ENCODE measurements around the gene OPCML.

Gene OPCML

DNA sequence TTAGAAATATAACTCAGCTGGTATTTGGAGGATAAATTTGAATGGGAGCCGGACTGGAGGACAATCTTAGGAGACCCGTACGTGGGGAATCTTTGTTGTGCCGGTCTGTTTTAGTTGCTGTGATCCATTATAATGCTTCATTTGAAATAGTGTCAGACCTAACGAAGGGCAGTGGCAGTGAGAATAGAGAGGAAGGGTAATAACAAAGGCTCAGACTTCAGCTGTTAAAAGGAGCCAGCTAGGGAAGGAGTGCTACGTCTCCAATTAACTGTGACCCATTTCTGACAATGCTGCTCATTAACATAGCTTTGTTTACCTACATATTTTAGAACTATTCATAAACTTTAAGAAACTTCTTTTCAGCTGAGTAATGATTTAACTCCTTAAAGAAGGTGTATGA, 246.9 kb downstream of the OPCML start:
- TF ChIP-seq, protein P1, sequence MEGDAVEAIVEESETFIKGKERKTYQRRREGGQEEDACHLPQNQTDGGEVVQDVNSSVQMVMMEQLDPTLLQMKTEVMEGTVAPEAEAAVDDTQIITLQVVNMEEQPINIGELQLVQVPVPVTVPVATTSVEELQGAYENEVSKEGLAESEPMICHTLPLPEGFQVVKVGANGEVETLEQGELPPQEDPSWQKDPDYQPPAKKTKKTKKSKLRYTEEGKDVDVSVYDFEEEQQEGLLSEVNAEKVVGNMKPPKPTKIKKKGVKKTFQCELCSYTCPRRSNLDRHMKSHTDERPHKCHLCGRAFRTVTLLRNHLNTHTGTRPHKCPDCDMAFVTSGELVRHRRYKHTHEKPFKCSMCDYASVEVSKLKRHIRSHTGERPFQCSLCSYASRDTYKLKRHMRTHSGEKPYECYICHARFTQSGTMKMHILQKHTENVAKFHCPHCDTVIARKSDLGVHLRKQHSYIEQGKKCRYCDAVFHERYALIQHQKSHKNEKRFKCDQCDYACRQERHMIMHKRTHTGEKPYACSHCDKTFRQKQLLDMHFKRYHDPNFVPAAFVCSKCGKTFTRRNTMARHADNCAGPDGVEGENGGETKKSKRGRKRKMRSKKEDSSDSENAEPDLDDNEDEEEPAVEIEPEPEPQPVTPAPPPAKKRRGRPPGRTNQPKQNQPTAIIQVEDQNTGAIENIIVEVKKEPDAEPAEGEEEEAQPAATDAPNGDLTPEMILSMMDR (IDR thresholded peaks at IDR 0.05; ENCODE audit: control insufficient read depth, insufficient read depth, low read depth, low read length, missing control alignments) = no peak
- H3K4me3 ChIP-seq (ENCODE audit: control insufficient read depth, low read depth, low read length) = no peak overlapping the region
- DNase-seq (ENCODE audit: low read depth) = no peak

DNA sequence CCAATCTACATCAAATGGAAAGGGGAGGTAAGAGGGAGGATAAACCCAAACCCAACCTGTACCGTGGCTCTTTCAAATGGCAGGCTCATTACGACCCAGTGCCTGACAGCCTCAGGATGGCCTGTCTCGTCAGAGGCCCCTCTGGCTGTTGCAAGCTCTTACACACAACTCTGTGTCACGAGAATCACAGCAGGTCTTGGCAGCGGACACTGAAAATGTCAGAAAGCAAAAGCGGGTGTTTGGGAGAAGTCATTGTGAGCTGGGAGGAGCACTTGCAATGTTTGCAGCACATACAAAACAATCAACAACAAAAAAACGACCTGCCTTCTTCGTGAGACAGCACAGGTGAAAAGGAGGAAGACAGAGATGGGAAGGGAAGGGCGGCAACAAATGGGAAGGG, 248.1 kb downstream of the OPCML start:
- DNase-seq (ENCODE audit: low read depth) = no peak
- no peak overlapping the region for H3K4me3 ChIP-seq (ENCODE audit: control insufficient read depth, low read depth, low read length)
- TF ChIP-seq, protein P1 (IDR thresholded peaks at IDR 0.05; ENCODE audit: control insufficient read depth, insufficient read depth, low read depth, low read length, missing control alignments) = no peak

- no peak for DNase-seq (ENCODE audit: low read depth)
These were observed 254.4 kb downstream of the OPCML start for GRCh38 chr11:133277886-133278285.

DNA sequence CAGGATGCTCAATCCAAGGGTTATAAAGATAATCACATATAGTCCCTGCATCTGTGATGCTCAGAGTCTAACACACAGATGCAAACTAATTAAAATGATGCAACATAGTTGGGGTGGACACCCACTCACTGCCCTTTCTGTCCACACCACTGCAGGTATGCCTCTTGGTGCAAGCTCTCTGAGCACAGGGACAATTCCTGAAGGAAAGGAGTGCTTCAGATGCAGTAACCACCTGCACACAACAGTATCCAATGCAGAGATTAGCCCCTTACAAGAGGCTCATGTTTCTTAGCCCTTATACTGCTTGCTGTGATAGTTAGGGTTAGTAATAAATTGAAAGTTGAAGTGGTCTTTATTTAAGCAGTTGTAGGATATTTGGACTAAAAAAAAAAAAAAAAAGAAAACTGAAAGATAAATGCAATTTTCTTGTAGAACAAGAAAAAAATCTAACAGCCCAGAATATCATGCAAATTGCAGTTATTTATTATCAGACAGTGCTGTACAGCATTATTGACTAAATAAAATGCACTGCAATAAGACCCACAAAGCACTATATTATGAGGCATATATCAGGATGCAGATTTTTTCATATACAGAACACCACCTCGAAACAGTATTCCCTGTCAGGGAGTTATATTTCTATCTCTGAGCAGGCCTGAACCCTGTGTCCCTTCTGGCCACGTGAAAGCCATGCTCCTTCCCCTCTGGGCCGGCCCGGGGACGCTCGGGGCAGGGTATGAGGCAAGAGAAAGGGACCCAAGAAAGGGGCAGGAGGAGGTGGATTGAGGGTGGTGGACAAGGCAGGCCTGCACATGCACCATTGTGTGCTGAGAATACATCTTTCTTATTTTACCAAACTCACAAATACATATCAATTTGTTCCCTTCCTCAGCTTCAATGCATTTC, 260.2 kb downstream of the OPCML start:
- H3K4me3 ChIP-seq (ENCODE audit: control insufficient read depth, low read depth, low read length) = no peak overlapping the region
- TF ChIP-seq, protein P1 (IDR thresholded peaks at IDR 0.05; ENCODE audit: control insufficient read depth, insufficient read depth, low read depth, low read length, missing control alignments) = no peak
- no peak for DNase-seq (ENCODE audit: low read depth)

More at GRCh38 chr11:133277886-133278285, 254.4 kb downstream of the OPCML start:
- TF ChIP-seq, protein P1 (IDR thresholded peaks at IDR 0.05; ENCODE audit: control insufficient read depth, insufficient read depth, low read depth, low read length, missing control alignments) = no peak
- H3K4me3 ChIP-seq (ENCODE audit: control insufficient read depth, low read depth, low read length) = no peak overlapping the region

DNA sequence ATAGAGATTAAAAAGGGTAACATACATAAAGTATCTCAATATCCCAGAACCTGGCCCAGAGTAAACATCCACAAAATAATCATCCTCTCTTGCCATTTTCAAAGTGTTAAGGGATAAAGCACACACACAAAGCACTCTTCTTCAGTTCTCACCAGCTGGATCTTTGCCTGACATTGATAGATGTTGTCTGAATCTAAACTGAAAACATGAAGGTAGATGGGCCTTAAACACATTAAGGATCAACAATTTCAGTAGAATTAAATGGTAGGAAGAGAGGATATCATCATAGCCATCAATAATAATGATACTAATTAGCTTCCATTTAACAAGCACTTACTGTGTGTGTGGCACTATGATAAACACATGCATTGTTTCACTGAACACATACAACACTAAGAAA, 261.1 kb downstream of the OPCML start:
- DNase-seq (ENCODE audit: low read depth) = no peak
- TF ChIP-seq, protein P1 (IDR thresholded peaks at IDR 0.05; ENCODE audit: control insufficient read depth, insufficient read depth, low read depth, low read length, missing control alignments) = no peak
- H3K4me3 ChIP-seq (ENCODE audit: control insufficient read depth, low read depth, low read length) = no peak overlapping the region

GRCh38 chr11:133269267-133269666, 263.0 kb downstream of the OPCML start:
- TF ChIP-seq, protein P1 (IDR thresholded peaks at IDR 0.05; ENCODE audit: control insufficient read depth, insufficient read depth, low read depth, low read length, missing control alignments) = no peak
- DNase-seq (ENCODE audit: low read depth) = no peak
- no peak overlapping the region for H3K4me3 ChIP-seq (ENCODE audit: control insufficient read depth, low read depth, low read length)

Data from AG09309 (cell line).